ENCODE results near the gene AMBP.

DNA sequence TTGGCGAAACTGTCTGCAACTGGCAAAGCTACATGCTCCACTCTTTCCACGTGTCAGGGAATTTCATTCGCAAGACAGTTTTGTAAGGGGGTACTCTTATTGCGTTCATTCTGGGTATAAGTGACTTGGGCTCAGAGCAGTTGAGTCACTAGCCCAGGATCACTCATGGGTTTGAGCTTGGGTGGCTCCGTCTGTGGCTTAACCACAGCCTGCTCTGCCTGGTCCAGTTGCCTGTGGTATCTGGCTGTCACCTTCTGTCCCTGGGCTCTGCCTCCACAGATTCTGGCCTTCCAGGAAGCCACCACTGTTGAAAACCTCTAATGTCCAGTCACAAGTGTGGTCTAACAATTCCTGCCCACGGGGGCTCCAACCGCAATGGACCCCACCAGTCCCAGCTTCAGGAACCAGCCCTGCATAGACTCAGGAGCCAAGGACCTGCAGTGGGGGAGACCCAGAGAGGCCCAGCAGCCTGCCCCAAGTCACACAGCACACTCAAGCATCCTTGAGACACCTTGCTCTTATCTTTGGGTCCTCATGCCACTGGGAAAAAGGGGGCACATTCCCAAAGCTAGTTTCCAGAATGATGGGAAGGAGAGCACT lies 10.6 kb upstream of the AMBP start:
- TF ChIP-seq, protein P1, sequence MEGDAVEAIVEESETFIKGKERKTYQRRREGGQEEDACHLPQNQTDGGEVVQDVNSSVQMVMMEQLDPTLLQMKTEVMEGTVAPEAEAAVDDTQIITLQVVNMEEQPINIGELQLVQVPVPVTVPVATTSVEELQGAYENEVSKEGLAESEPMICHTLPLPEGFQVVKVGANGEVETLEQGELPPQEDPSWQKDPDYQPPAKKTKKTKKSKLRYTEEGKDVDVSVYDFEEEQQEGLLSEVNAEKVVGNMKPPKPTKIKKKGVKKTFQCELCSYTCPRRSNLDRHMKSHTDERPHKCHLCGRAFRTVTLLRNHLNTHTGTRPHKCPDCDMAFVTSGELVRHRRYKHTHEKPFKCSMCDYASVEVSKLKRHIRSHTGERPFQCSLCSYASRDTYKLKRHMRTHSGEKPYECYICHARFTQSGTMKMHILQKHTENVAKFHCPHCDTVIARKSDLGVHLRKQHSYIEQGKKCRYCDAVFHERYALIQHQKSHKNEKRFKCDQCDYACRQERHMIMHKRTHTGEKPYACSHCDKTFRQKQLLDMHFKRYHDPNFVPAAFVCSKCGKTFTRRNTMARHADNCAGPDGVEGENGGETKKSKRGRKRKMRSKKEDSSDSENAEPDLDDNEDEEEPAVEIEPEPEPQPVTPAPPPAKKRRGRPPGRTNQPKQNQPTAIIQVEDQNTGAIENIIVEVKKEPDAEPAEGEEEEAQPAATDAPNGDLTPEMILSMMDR (conservative IDR thresholded peaks at IDR 0.05; ENCODE audit: low read length) = no peak
- TF ChIP-seq EZH2phosphoT487 (IDR thresholded peaks at IDR 0.05; ENCODE audit: borderline replicate concordance) = no peak
